HepG2 (cell line): ENCODE results near the gene TUBB2B. TPM values are rescaled to one million over a fixed set of nuclear protein-coding genes. Genes with fewer than 3 reads are reported as not detected.

Experiments
- CHCHD3 ChIP-seq: sonication (generic); formaldehyde crosslinking; IDR thresholded peaks from 2 replicates; pipeline ENCODE4 v1.8.0; 2022; ENCODE audit warnings: mild to moderate bottlenecking, missing genetic modification reagents, moderate library complexity
- DBP ChIP-seq: sonication (generic); formaldehyde crosslinking; IDR thresholded peaks from 2 replicates; pipeline ENCODE4 v1.4.0; 2020; ENCODE audit warnings: missing genetic modification reagents; ENCODE audit errors: not compliant biosample characterization
- GPBP1L1 ChIP-seq: sonication (generic); formaldehyde crosslinking; IDR thresholded peaks from 2 replicates; pipeline ENCODE4 v1.5.0; 2020; ENCODE audit warnings: mild to moderate bottlenecking, missing genetic modification reagents
- HNRNPL ChIP-seq: fragments of 200-400 bp; formaldehyde crosslinking; IDR thresholded peaks from 2 replicates; pipeline ENCODE4 v1.6.1; 2017; ENCODE audit warnings: mild to moderate bottlenecking, low read depth, low read length
- HOXA7 ChIP-seq: sonication (generic); formaldehyde crosslinking; IDR thresholded peaks from 2 replicates; pipeline ENCODE4 v1.8.1; 2022; ENCODE audit warnings: mild to moderate bottlenecking, missing genetic modification reagents, moderate library complexity
- KLF15 ChIP-seq: sonication (generic); formaldehyde crosslinking; IDR thresholded peaks from 2 replicates; pipeline ENCODE4 v1.8.1; 2023; ENCODE audit warnings: borderline replicate concordance, mild to moderate bottlenecking, inconsistent platforms, missing genetic modification reagents, mixed read lengths
- PATZ1 ChIP-seq: sonication (generic); formaldehyde crosslinking; IDR thresholded peaks from 2 replicates; pipeline ENCODE4 v1.4.0; 2020; ENCODE audit warnings: missing genetic modification reagents
- ZBTB3 ChIP-seq: sonication (generic); formaldehyde crosslinking; IDR thresholded peaks from 2 replicates; pipeline ENCODE4 v1.4.0; 2020; ENCODE audit warnings: low read depth, mild to moderate bottlenecking, moderate library complexity, missing genetic modification reagents, borderline replicate concordance
- ZNF280D ChIP-seq: sonication (generic); formaldehyde crosslinking; IDR thresholded peaks from 2 replicates; pipeline ENCODE4 v1.5.1; 2020; ENCODE audit warnings: mild to moderate bottlenecking, missing genetic modification reagents
- ZNF407 ChIP-seq: sonication (generic); formaldehyde crosslinking; IDR thresholded peaks from one replicate; pipeline ENCODE4 v1.5.1; 2020; ENCODE audit warnings: mild to moderate bottlenecking, missing genetic modification reagents; ENCODE audit errors: not compliant biosample characterization
- ZNF7 ChIP-seq: IDR thresholded peaks from 2 replicates; pipeline ENCODE4 v1.6.1; 2016; ENCODE audit warnings: missing biosample characterization, missing genetic modification reagents
- ZNF781 ChIP-seq: sonication (generic); formaldehyde crosslinking; IDR thresholded peaks from 2 replicates; pipeline ENCODE4 v1.5.1; 2020; ENCODE audit warnings: borderline replicate concordance, mild to moderate bottlenecking, missing genetic modification reagents; ENCODE audit errors: not compliant biosample characterization
- polyA plus RNA-seq, 8 experiments: library from polyadenylated mRNA; depleted of rRNA in 3 of 8; stranded (reverse) in 7 of 8; unstranded in 1 of 8; fragments of >200 nt; fragmentation: Illumina TruSeq in 4 of 8; extraction: Trizol in 4 of 8; gene quantifications; 2 replicates each; pipeline versions ENCODE4 v1.2.1 to v1.2.3, GENCODE V29; 2011 to 2016; ENCODE audit warnings: low read depth in 4 of 8, missing spikeins in 1 of 8, mixed read lengths in 1 of 8; ENCODE audit not compliant: insufficient read depth in 1 of 8
- total RNA-seq, 5 experiments: library from RNA; depleted of rRNA; stranded (reverse); fragments of >200 nt; fragmentation: Illumina TruSeq; extraction: Trizol; gene quantifications; 2 replicates each; pipeline ENCODE4 v1.2.3, GENCODE V29; 2016; ENCODE audit warnings: low read depth in 1 of 5

TUBB2B gene
- total and polyA plus RNA-seq, 2 of the 13 experiments (the other 11 are each of a cell fraction or from before 2014, with no cell fraction given): 10.3 to 23.6 TPM

GRCh38 chr6:3229566-3230178 lies 2.2 kb upstream of the TUBB2B start (continued):
- TF ChIP-seq ZNF407 (CRISPR knock-in tag) (no peak), GPBP1L1 (CRISPR knock-in tag) (no peak), ZNF781 (peak; percentile 39), CHCHD3 (CRISPR knock-in tag) (no peak), KLF15 (CRISPR knock-in tag) (no peak), HNRNPL (0 out of 2 replicates have a peak, but pooled peaks have one; percentile 5), ZBTB3 (CRISPR knock-in tag) (no peak), ZNF280D (CRISPR knock-in tag) (peak; percentile 65; the same call in 1 of the 2 replicates), PATZ1 (CRISPR knock-in tag) (0 out of 2 replicates have a peak, but pooled peaks have one; percentile 32), HOXA7 (no peak), ZNF7 (CRISPR knock-in tag) (no peak), DBP (CRISPR knock-in tag) (no peak)
